OCI-LY3 (cell line): ENCODE measurements around the gene MRTFA.

Experiments
- H2AFZ ChIP-seq: fragments of 200-600, 300-600 bp; shearing (Covaris generic); 2 replicates; pipeline ENCODE4 v1.6.0; 2014; ENCODE audit warnings: antibody characterized with exemption, low read depth, low read length
- H3K27ac ChIP-seq: fragments of 200-600, 300-600 bp; sonication (generic); 2 replicates; pipeline ENCODE4 v1.5.1; 2014; ENCODE audit warnings: mild to moderate bottlenecking, low read length, moderate library complexity, mixed read lengths
- H3K27me3 ChIP-seq: fragments of 200-600, 300-600 bp; sonication (generic); 2 replicates; pipeline ENCODE4 v1.6.1; 2014; ENCODE audit warnings: low read depth, low read length, mixed read lengths
- H3K36me3 ChIP-seq: fragments of 200-600, 300-600 bp; sonication (generic); replicated peaks from 2 replicates; pipeline ENCODE3; 2014; ENCODE audit warnings: low read depth, low read length, mixed read lengths
- H3K4me1 ChIP-seq: fragments of 300-600, 200-600 bp; sonication (generic); 2 replicates; pipeline ENCODE4 v1.6.1; 2014; ENCODE audit warnings: low read length, mixed read lengths
- H3K4me2 ChIP-seq: fragments of 200-600, 300-600 bp; sonication (generic); 2 replicates; pipeline ENCODE4 v1.6.1; 2014; ENCODE audit warnings: low read length, mixed read lengths
- H3K4me3 ChIP-seq: fragments of 300-600, 200-600 bp; sonication (generic); 2 replicates; pipeline ENCODE4 v1.5.1; 2014; ENCODE audit warnings: antibody characterized with exemption, mild to moderate bottlenecking, low read length, moderate library complexity
- H3K79me2 ChIP-seq: fragments of 300-600, 200-600 bp; shearing (Covaris generic); 2 replicates; pipeline ENCODE4 v1.6.1; 2014; ENCODE audit warnings: mild to moderate bottlenecking, low read length, mixed read lengths
- H3K9ac ChIP-seq: fragments of 300-600, 200-600 bp; shearing (Covaris generic); 2 replicates; pipeline ENCODE4 v1.6.0; 2014; ENCODE audit warnings: mild to moderate bottlenecking, low read length, moderate library complexity
- H3K9me3 ChIP-seq: fragments of 200-600, 300-600 bp; shearing (Covaris generic); 2 replicates; pipeline ENCODE4 v1.6.1; 2014; ENCODE audit warnings: low read length, mixed read lengths; ENCODE audit not compliant: insufficient read depth
- H4K20me1 ChIP-seq: fragments of 200-600, 300-600 bp; sonication (generic); 2 replicates; pipeline ENCODE4 v1.6.1; 2016; ENCODE audit warnings: low read length, mixed read lengths; ENCODE audit not compliant: insufficient read depth
- EZH2phosphoT487 ChIP-seq: fragments of 200-600 bp; shearing (Covaris generic); IDR thresholded peaks from 2 replicates; pipeline ENCODE4 v1.6.1; 2018; ENCODE audit warnings: antibody characterized with exemption, mixed run types, low read depth
- TF ChIP-seq, protein P1 (sequence below): fragments of 200-600, 300-600 bp; sonication (generic); IDR thresholded peaks from 2 replicates; pipeline ENCODE4 v1.5.1; 2014; ENCODE audit warnings: antibody characterized with exemption, low read length, low read depth

Gene MRTFA

DNA sequence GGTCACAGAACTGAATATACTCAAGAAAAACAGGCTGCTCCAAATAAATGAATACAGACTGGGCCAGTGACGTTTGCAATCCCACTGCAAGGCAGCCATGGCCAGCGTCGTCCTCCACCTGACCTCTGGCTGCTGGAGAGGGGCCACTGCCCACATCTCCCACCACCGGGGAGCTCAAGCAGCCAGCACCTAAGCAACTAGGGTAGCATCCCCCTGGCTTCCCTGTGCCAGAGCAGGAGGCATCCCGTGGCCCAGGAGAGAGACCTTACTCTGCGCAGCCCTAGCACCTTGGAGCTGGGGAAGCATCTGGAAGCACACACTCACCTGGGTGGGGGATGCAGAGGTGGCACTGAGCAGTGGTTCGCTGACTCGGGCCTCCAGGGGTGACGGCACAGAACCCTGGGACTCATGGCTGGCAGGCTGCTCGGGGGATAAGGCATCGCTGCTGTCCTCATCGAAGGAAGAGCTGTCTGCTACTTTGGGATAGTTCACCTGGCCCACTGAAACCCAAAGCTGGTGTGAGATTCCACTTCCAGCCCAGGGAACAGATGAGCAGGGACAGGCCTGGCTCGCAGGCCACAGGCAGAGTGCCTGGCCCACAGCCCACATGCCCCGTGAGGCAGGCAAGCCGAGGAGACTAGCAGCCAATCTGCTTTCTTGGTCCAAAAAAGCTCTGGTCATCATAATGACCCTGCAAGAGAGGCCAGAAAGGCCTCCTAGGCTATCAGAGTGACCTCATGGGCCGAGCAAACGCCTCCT is 212.5 kb downstream of the MRTFA start:
- Histone ChIP-seq H3K4me3 (no peak overlapping the region), H3K4me2 (no peak overlapping the region), H3K79me2 (no peaks in the 10 kb centered on the region), H4K20me1 (peaks cover 5% of the 10 kb centered on the region; the same call in 1 of the 2 replicates), H3K4me1 (no peaks in the 10 kb centered on the region), H3K27me3 (no peaks in the 10 kb centered on the region), H3K9ac (no peak overlapping the region), H3K9me3 (no peaks in the 10 kb centered on the region), H2AFZ (no peak overlapping the region), H3K27ac (no peak overlapping the region), H3K36me3 (peaks cover 61% of the 10 kb centered on the region)
- TF ChIP-seq EZH2phosphoT487: no peak
- TF ChIP-seq, protein P1, sequence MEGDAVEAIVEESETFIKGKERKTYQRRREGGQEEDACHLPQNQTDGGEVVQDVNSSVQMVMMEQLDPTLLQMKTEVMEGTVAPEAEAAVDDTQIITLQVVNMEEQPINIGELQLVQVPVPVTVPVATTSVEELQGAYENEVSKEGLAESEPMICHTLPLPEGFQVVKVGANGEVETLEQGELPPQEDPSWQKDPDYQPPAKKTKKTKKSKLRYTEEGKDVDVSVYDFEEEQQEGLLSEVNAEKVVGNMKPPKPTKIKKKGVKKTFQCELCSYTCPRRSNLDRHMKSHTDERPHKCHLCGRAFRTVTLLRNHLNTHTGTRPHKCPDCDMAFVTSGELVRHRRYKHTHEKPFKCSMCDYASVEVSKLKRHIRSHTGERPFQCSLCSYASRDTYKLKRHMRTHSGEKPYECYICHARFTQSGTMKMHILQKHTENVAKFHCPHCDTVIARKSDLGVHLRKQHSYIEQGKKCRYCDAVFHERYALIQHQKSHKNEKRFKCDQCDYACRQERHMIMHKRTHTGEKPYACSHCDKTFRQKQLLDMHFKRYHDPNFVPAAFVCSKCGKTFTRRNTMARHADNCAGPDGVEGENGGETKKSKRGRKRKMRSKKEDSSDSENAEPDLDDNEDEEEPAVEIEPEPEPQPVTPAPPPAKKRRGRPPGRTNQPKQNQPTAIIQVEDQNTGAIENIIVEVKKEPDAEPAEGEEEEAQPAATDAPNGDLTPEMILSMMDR: no peak

DNA sequence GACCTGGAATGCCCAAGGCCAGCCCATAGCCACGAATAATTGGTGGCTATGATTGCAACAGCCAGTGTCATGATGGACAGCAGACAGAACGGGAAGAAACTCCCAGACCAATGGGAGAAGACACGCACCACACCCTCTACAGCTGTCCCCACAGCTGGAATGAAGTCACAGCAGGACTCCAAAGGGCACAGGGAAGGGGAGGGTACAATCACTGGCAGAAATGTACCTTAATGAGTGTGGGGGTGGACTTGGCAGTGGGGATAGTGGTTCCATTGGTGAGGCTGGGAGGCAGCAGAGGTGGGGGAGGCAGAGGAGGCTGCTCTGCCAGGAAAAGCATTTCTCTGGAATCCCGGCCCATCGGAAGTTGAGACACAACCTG is 213.2 kb downstream of the MRTFA start:
- H2AFZ ChIP-seq: no peak overlapping the region
- peaks cover 5% of the 10 kb centered on the region; the same call in 1 of the 2 replicates for H4K20me1 ChIP-seq
- peaks cover 61% of the 10 kb centered on the region for H3K36me3 ChIP-seq
- no peaks in the 10 kb centered on the region for H3K79me2 ChIP-seq
- H3K27ac ChIP-seq: no peak overlapping the region
- TF ChIP-seq, protein P1: no peak
- TF ChIP-seq EZH2phosphoT487: no peak
- no peaks in the 10 kb centered on the region for H3K9me3 ChIP-seq
- no peak overlapping the region for H3K4me3 ChIP-seq
- no peaks in the 10 kb centered on the region for H3K4me1 ChIP-seq
- no peaks in the 10 kb centered on the region for H3K27me3 ChIP-seq
- no peak overlapping the region for H3K4me2 ChIP-seq
- H3K9ac ChIP-seq: no peak overlapping the region

DNA sequence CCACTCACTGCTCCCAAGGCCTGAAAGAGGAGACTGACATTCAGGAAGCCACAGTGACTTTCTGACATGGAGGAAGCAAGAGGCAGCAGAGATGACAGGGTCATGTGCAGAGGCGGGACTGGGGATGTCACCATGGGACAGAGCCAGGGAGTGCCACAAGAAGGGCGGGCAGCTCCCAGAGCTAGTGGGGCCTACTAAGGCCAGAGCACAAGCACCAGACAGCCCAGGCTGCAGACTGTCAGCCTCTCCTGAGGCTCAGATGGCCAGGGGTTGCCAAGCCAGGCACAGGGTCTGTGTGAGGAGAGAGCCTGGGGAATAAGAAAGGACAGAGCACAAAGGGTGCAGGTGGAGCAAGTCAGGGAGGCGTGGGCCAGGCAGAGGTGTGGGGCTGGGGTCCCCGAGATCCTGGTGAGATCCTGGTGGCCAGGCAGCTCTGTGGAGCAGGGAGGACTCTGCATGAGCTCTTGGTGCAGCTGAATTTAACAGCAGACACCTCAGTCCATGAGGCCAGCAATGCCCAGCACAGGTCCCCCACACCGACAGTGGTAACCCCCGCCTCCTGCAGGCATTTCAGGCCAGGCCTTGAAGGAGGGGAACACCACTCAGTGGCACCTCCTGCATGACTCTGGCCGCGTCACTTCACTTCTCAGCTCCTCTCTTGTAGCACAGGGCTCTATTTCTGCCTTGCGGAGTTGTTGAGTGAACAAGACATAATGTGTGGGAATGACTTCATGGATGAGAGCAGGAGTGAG is 213.8 kb downstream of the MRTFA start:
- no peak overlapping the region for H3K4me2 ChIP-seq
- H3K27me3 ChIP-seq: no peaks in the 10 kb centered on the region
- H3K79me2 ChIP-seq: no peaks in the 10 kb centered on the region
- no peaks in the 10 kb centered on the region for H3K9me3 ChIP-seq
- H3K27ac ChIP-seq: no peak overlapping the region
- no peaks in the 10 kb centered on the region for H3K4me1 ChIP-seq
- H3K9ac ChIP-seq: no peak overlapping the region
- H4K20me1 ChIP-seq: peaks cover 5% of the 10 kb centered on the region; the same call in 1 of the 2 replicates
- peaks cover 61% of the 10 kb centered on the region for H3K36me3 ChIP-seq
- H2AFZ ChIP-seq: no peak overlapping the region
- TF ChIP-seq, protein P1: no peak
- TF ChIP-seq EZH2phosphoT487: no peak
- no peak overlapping the region for H3K4me3 ChIP-seq

DNA sequence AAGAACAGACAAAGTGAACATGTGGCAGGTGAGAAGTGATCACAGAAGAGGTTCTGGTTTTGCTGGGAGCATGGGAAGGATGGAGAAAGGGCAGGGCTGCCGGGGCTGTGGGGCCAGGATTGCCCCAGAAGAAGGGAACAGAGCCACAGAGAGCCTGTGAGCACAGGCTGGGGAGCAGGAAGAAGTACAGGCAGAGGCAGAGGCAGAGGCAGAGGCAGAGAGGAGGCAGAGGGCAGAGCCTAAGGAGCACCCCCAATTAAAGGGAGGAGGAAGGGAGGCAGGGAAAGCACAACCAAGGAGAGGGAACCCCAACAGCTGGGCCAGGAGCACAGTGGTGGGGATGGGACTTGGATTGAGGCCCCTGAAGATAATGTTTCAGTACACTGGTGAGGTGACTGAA is 214.6 kb downstream of the MRTFA start:
- H3K4me3 ChIP-seq: no peak overlapping the region
- H3K79me2 ChIP-seq: no peaks in the 10 kb centered on the region
- H3K9ac ChIP-seq: no peak overlapping the region
- no peaks in the 10 kb centered on the region for H3K4me1 ChIP-seq
- H4K20me1 ChIP-seq: peaks cover 5% of the 10 kb centered on the region; the same call in 1 of the 2 replicates
- no peak overlapping the region for H3K27ac ChIP-seq
- H3K36me3 ChIP-seq: peaks cover 57% of the 10 kb centered on the region
- no peaks in the 10 kb centered on the region for H3K9me3 ChIP-seq
- no peak overlapping the region for H2AFZ ChIP-seq
- H3K27me3 ChIP-seq: no peaks in the 10 kb centered on the region
- TF ChIP-seq, protein P1: no peak
- TF ChIP-seq EZH2phosphoT487: no peak
- no peak overlapping the region for H3K4me2 ChIP-seq
